Measurements from ENCODE around the gene SH3BP1.

- TF ChIP-seq CTCF (IDR thresholded peaks at IDR 0.05; ENCODE audit: low read depth, low read length) = no peak
- TF ChIP-seq EZH2phosphoT487 (IDR thresholded peaks at IDR 0.05; ENCODE audit: low read depth) = no peak
Observed at GRCh38 chr22:37654563-37655251, 15.2 kb downstream of the SH3BP1 start.
